B cell (primary cell): Measurements from ENCODE around the gene ANOS1.

Experiments used
- EZH2 ChIP-seq: IDR thresholded peaks from 2 replicates; pipeline ENCODE4 v1.6.1; 2012; ENCODE audit warnings: borderline replicate concordance, low read depth, mild to moderate bottlenecking, moderate library complexity, low read length; ENCODE audit not compliant: insufficient read depth, poor library complexity, severe bottlenecking
- TF ChIP-seq, protein P1 (sequence below): fragments of 200-600 bp; IDR thresholded peaks from one replicate; pipeline ENCODE4 v1.8.0; 2022; ENCODE audit warnings: antibody characterized with exemption, mild to moderate bottlenecking

- TF ChIP-seq, protein P1, sequence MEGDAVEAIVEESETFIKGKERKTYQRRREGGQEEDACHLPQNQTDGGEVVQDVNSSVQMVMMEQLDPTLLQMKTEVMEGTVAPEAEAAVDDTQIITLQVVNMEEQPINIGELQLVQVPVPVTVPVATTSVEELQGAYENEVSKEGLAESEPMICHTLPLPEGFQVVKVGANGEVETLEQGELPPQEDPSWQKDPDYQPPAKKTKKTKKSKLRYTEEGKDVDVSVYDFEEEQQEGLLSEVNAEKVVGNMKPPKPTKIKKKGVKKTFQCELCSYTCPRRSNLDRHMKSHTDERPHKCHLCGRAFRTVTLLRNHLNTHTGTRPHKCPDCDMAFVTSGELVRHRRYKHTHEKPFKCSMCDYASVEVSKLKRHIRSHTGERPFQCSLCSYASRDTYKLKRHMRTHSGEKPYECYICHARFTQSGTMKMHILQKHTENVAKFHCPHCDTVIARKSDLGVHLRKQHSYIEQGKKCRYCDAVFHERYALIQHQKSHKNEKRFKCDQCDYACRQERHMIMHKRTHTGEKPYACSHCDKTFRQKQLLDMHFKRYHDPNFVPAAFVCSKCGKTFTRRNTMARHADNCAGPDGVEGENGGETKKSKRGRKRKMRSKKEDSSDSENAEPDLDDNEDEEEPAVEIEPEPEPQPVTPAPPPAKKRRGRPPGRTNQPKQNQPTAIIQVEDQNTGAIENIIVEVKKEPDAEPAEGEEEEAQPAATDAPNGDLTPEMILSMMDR: no peak
- TF ChIP-seq EZH2: no peak
Observed at GRCh38 chrX:8520178-8520577, 211.8 kb downstream of the ANOS1 start.
